SK-N-DZ (cell line): ENCODE results near the gene SLC12A7.

Experiments
- DNase-seq: peaks from one replicate; pipeline ENCODE4 v3.0.0-alpha.2; 2015; ENCODE audit warnings: low spot score

The SLC12A7 gene

GRCh38 chr5:1020452-1020961 lies 91.4 kb downstream of the SLC12A7 start:
- no peak for DNase-seq

GRCh38 chr5:1019001-1019905 lies 92.6 kb downstream of the SLC12A7 start:
- no peak for DNase-seq

GRCh38 chr5:1018596-1018995 lies 93.3 kb downstream of the SLC12A7 start:
- no peak for DNase-seq

GRCh38 chr5:1017691-1018455 lies 94.0 kb downstream of the SLC12A7 start:
- no peak for DNase-seq

GRCh38 chr5:1017056-1017455 lies 94.8 kb downstream of the SLC12A7 start:
- DNase-seq: no peak

GRCh38 chr5:1016476-1016875 lies 95.4 kb downstream of the SLC12A7 start:
- no peak for DNase-seq

- DNase-seq: no peak
These were observed 95.8 kb downstream of the SLC12A7 start for GRCh38 chr5:1016036-1016435.

GRCh38 chr5:1015507-1015906 lies 96.4 kb downstream of the SLC12A7 start:
- DNase-seq: no peak

- no peak for DNase-seq
These were observed 97.1 kb downstream of the SLC12A7 start for GRCh38 chr5:1014781-1015221.

- DNase-seq: no peak
These were observed 97.5 kb downstream of the SLC12A7 start for GRCh38 chr5:1014346-1014745.

GRCh38 chr5:1013948-1014301 lies 97.9 kb downstream of the SLC12A7 start:
- DNase-seq: no peak

GRCh38 chr5:1013238-1013947 lies 98.5 kb downstream of the SLC12A7 start:
- no peak for DNase-seq

- no peak for DNase-seq
These were observed 99.0 kb downstream of the SLC12A7 start for GRCh38 chr5:1012900-1013237.

- DNase-seq: no peak
These were observed 99.5 kb downstream of the SLC12A7 start for GRCh38 chr5:1012313-1012841.

GRCh38 chr5:1011741-1012312 lies 100.0 kb downstream of the SLC12A7 start:
- no peak for DNase-seq

- DNase-seq: no peak
These were observed 100.6 kb downstream of the SLC12A7 start for GRCh38 chr5:1011226-1011631.

GRCh38 chr5:1010641-1011046 lies 101.2 kb downstream of the SLC12A7 start:
- DNase-seq: no peak

GRCh38 chr5:1010181-1010510 lies 101.7 kb downstream of the SLC12A7 start:
- DNase-seq: no peak

GRCh38 chr5:1009359-1010180 lies 102.3 kb downstream of the SLC12A7 start:
- DNase-seq: no peak
